Activated naive CD4-positive, alpha-beta T cell treated with Interleukin-2 at 50 U/mL for 16 hours (primary cell): ENCODE results near the gene KDM4B.

Experiments used
- DNase-seq: peaks from one replicate; pipeline ENCODE4 v3.0.0-alpha.2; 2020

KDM4B gene

DNA sequence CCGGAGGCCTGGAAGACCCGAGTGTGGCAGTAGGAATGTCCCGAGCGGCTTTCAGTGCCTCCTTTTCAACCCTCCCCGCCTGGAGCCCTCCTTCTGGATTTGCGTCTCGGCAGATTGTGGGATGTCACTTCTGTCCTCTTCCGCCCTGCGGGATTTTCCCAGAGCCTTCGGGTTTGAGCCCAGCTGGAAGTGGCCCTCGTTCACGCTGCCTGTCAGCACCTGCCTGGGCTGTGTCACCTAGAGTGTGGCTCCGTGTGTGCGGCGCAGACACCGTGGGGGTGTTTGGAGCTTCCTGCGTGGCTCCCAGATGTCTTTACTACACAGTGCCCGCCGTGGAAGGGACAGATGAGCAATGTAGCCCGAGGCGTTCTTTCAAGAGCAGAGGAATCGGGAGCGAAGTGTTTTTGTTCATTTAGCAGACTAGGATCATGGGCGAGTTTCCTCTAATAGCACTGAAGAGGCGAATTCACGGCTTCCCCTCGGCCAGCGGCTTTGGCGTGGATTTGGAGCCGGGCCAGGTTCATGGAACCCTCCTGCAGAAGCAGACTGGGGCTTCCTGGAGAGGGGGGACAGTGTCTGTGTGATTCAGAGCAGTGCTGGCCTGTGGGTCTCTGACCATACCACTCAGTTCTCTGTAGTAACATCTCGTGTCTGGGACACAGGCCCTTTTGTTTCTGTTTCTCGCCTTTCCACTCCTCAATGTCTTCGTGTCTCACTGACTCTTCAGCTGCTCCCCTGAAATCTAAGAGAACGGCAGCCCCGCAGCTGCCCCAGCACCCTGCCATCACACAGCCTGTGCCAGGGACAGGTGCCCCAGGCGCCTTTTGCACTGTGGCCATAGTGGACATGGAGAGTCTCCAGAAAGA is 68.0 kb downstream of the KDM4B start:
- no peak for DNase-seq

- no peak for DNase-seq
Observed at GRCh38 chr19:5037936-5038335, 69.0 kb downstream of the KDM4B start.

GRCh38 chr19:5038631-5039271 is 69.8 kb downstream of the KDM4B start:
- DNase-seq, result no peak

GRCh38 chr19:5039642-5040543 is 71.0 kb downstream of the KDM4B start:
- DNase-seq, result no peak

DNA sequence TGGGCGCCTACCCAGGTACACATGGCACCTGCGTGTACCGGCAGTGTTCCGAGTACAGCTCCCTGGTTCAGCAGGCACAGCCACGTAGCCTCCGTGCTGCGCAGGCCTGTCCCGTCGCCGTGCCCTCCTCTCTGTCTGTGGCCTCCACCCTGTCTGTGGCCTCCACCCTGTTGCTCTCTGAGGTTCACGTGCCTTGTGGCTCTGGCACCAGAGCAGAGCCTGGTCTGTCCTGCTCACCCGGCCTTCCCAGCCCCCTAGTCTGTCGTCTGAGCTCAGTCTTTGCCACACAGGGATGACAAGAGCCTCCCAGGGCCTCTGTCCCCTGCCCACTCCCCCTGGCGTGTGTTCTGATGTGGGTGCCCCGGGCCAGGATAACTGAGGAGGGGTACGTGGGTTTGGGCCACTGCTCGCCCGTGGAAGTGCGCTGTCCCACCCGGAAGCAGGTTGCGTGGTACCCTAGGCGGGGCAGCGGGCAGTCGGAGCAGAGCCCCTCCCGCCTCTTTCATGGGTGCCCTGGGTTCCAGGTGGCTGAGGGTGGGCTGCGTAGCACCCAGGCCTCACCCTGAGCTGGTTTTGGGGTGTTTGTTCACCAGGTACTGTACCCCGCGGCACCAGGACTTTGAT is 71.7 kb downstream of the KDM4B start:
- DNase-seq, result no peak

GRCh38 chr19:5041168-5041912 is 72.4 kb downstream of the KDM4B start:
- DNase-seq, result no peak

DNA sequence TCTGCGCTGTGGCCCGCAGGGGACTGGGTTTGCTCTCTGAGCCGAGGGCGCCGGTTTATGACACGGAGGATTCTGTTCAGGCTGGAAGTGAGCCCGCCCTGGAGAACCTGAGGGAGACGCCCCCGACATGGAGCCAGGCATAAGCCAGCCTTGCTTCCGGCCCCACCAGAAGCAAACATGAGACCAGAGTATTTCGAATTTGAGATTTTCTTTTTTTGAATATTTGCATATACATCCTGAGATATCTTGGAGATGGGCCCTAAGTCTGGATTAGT is 72.9 kb downstream of the KDM4B start:
- DNase-seq, result no peak

DNA sequence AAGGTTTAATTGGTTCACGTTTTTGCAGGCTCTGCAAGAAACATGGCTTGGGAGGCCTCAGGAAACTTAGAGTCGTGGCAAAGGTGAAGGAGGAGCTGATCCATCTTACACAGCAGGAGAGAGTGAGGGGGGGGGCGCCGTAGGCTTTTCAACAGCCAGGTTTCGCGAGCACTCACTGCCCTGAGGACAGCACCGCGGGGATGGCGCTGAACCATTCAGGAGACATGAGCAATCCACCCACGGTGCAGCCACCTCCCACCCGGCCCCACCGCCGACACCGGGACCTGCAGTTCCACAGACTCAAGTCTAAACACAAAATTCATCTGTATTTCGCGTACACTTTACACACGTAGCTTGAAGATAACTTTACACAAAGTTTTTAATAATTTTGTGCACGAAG is 73.6 kb downstream of the KDM4B start:
- DNase-seq, result no peak

GRCh38 chr19:5045029-5045428 is 76.1 kb downstream of the KDM4B start:
- no peak for DNase-seq

- DNase-seq, result no peak
Observed at GRCh38 chr19:5045956-5046338, 77.0 kb downstream of the KDM4B start.

- DNase-seq, result no peak
Observed at GRCh38 chr19:5046339-5047039, 77.6 kb downstream of the KDM4B start.

DNA sequence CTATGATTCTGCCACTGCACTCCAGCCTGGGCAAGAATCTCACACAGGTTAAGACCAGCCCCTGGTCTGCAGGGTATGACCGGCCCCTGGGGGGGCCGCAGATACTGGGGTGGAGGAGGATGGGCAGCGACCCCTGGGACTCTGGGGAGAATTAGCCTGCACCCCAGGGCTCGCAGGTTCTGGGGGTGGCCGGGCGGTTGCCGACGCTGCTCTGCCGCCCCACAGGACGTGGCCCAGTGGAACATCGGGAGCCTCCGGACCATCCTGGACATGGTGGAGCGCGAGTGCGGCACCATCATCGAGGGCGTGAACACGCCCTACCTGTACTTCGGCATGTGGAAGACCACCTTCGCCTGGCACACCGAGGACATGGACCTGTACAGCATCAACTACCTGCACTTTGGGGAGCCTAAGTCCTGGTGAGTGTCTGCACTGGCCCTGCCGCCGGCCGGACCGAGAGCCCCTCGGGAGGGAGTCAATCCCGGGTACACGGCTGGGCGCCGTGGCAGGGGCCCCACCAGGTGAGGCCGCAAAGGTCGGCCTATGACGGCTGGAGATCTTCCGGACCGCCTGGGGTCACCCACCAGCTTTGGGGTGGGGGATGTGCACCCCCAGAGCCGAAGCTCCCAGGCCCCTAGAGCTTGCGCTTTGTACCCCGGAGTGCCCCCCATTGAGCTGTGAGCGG is 78.5 kb downstream of the KDM4B start:
- DNase-seq, result no peak

- DNase-seq, result peak; percentile 56
Observed at GRCh38 chr19:5048091-5048726, 79.3 kb downstream of the KDM4B start.

- no peak for DNase-seq
Observed at GRCh38 chr19:5048727-5049553, 80.0 kb downstream of the KDM4B start.

- no peak for DNase-seq
Observed at GRCh38 chr19:5049561-5049960, 80.6 kb downstream of the KDM4B start.

DNA sequence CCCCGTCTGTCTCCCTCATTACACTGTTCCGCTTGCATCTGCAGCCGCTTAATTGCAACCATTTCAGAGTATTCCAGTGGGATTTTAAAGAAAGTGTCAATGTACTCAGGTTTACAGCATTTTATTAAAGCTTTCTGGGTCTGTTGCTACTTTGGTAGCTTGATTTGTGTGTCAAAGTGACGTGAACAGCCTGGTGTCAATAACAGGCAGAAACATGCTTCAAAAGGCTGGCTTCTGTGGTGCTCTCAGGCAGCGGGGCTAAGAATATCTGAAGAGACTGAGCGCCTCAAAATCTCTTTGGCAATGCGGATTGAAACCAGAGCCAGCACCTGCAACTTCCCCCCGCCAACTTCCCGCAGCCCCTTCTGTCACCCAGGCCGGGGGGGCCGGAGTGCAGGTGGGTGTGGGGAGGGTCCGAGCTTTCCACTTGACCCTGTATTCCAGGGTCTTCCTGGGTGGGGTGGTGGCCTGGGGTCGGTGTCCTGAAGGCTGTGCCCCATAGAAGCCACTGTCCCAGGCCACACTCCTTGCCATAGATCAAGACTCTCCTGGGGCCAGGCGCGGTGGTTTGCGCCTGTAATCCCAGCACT is 81.2 kb downstream of the KDM4B start:
- DNase-seq, result no peak

DNA sequence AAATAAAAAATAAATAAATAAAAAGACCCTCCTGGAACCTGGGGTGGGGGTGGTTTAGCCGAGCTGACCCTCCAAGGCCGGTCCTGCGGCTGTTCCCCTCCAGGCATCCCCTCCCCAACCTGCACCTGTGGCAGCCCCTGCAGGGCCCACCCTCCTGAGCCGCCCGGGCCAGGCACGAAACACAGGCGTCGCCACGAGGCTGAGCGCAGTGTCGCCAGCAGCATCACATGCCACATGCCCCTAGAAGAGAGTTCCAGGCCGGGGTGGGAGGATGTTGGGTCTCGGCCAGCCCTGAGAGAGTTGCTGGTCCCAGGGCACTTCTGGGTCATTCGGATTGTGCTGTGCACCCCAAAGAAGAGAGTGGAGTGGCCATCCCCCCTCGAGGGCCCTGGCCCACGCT is 82.0 kb downstream of the KDM4B start:
- DNase-seq, result no peak

DNA sequence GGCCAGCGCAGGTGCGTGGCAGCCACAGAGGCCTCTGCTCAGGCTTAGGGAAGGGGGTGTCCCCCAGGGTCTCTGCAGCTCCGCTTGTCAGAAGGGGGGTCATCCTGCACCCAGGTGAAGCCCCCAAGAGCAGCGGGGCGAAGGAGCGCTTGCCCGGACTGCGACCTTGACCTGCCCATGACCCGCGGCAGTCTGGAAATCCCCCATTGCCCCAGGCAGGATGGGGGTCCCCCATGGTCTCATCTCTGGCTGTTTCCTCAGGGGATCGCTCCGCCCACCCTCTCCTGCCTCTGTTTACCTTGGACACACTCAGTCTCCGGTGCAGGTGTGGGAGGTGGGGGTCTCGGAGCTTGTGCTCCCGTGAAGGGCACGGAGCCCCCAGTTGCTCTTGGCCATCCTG is 82.7 kb downstream of the KDM4B start:
- no peak for DNase-seq

- no peak for DNase-seq
Observed at GRCh38 chr19:5052515-5052914, 83.6 kb downstream of the KDM4B start.
